Activated CD8-positive, alpha-beta memory T cell treated with anti-CD3 and anti-CD28 coated beads for 36 hours (primary cell): ENCODE data around the gene THRB. TPM values are rescaled to one million over a fixed set of nuclear protein-coding genes. Genes with fewer than 3 reads are reported as not detected.
"Not testable (repeated sequence)": the region's sequence is repeated elsewhere in the genome, so short reads cannot be mapped to it uniquely, and the experiment has no call there.

ENCODE experiments used
- CTCF ChIA-PET: fragments of 350-600 bp; sonication (Branson Sonifier 250); formaldehyde crosslinking; loops from one replicate; lab custom pipeline; 2021; ENCODE audit warnings: antibody characterized with exemption; lab: Charles Lee
- POLR2A ChIA-PET: fragments of 350-600 bp; sonication (Branson Sonifier 250); formaldehyde crosslinking; loops from one replicate; lab custom pipeline; 2021; ENCODE audit warnings: antibody characterized with exemption; lab: Charles Lee
- total RNA-seq, 2 experiments: library from RNA; stranded (reverse); gene quantifications; one replicate each; pipeline ENCODE4 v1.2.3, GENCODE V29; 2021

Gene THRB
- total RNA-seq, 2 experiments from 2014 or later = not detected

DNA sequence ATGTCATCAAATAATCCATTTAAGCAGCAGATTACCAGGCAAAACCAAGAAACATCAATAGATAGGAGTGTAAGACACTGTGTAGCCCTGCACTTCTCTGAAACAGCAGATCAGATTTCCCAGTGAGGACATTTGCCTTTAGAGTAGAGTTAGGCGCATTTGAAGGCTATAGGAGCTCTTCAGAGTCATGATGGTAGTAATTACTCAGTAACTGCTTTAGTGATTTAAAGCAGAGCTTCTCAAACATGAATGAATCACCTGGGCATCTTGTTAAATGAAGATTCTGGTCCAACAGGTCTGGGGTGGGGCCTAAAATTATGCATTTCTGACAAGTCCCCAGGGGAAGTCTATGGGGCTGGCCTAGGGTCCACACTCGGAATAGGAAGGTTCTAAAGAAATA is 36.9 kb downstream of the THRB start:
- CTCF ChIA-PET = no interaction called here
- POLR2A ChIA-PET = no interaction called here

- CTCF ChIA-PET = no interaction called here
- POLR2A ChIA-PET = no interaction called here
Measured at GRCh38 chr3:24454856-24455255, 39.8 kb downstream of the THRB start.

- ChIA-PET CTCF (no interaction called here), POLR2A (no interaction called here)
Measured at GRCh38 chr3:24454393-24454792, 40.3 kb downstream of the THRB start.

DNA sequence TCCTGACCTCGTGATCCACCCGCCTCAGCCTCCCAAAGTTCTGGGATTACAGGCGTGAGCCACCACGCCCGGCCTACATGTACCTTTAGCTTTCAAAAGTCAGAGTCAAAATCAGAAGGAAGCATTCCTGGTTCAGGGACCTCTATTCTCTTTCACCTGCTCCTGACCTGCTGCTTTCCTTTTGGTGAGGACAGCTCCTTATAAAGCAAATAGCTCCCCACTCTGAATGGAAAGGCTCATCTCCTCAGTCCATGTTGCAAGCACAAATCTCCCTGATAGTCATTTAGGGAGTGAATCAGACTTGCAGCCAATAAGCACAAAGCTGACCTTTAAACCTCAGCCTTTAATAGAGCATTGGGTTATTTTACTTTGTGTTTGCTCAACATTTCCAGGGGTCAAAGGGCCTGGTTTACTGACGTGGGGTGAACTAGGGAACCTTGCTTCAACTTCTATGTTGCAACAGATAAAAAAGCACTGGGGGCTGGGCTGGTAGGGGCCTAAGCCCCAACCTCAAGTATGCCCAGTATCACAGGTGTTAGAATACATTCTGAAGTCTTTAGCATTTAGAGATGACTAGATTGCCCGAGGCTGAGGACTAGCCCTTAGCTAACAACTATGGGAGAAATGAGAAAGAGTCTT is 43.1 kb downstream of the THRB start:
- ChIA-PET POLR2A (no interaction called here), CTCF (no interaction called here)

DNA sequence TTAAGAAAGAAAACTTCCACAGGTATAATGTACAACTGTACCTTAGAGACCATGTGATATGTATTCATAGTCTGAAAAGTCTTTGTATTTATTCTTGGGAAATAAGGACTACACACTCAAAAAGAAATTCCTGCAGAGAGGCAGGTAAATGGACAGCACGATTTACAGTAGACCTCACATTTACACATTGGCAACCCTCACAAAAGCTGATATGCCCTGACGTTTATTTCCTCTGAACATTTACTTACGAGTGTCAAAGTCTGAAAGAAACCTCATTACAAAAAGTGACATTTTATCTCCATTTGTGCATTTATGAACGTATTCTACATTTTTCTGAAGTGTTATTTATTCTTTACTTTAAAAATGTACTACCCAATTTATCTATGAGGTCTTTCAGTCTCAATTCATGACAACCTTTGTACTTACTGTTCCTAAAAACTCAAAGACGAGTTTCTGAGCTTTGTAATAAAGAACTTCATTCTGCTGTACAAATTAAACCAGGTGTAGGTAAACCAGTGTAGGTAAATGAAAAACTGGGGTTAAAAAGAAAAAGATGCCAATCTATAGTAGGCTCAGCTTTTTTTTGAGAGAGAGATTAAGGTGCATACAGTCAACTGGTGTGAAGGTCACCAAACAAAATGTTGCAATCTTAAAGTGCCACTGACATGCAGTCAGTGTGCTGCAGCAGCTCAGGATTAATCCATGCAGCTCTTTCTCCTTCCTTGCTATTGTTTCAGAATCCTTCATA is 44.3 kb downstream of the THRB start:
- ChIA-PET CTCF (no interaction called here), POLR2A (no interaction called here)

DNA sequence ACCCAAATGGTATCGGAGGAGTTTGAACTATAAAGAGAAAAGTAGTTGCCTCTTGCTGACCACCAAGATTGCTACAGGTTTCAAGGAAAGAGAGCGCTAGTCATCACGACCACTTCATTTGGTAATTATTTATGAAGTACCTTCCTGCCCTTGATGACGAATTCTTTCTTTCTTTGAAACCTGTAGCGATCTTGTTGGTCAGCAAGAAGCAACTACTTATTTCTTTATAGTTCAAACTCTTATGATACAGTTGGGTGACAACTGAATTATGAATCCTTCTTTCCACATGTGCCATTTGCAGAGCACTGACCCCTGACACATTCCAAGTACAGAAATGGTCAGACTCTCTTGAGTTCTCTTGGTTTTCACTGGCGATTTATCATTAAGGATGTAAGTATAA is 46.8 kb downstream of the THRB start:
- CTCF ChIA-PET = no interaction called here

GRCh38 chr3:24446032-24446431 is 48.6 kb downstream of the THRB start:
- POLR2A ChIA-PET = no interaction called here
- CTCF ChIA-PET = no interaction called here

More for the DNA sequence above, 46.8 kb downstream of the THRB start:
- POLR2A ChIA-PET = no interaction called here

GRCh38 chr3:24443476-24443875 is 51.2 kb downstream of the THRB start:
- CTCF ChIA-PET = no interaction called here
- POLR2A ChIA-PET = no interaction called here

DNA sequence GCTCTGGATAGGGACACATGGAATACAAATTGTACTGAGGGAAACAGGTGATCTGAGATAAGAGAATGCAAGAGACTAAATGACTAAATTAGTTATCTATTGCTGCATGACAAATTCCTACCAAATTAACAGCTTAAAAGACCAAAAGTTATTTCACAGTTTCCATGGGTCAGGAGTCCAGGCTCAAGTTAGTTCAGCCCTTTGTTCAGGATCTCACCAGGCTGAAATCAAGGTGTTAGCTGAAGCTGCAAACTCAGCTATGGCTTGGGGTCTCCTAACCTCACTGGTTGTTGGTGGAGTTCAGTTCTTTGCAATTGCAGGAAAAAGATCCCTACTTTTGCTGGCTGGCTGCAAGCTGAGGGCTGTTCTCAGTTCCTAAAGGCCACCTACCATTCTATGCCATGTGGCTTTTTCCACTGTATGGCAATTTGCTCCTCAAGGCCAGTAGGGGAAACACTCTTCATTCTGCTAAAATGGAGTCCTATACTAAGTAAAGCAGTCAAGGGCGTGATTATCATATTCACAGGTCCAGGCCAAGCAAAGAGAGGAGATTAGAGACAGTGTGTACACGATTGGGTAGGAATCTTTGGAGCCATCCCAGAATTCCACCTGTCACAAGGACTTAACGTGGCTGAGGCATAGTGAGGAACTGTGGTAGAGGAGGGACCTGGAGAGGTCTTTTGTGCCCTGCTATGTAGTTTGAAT is 53.7 kb downstream of the THRB start:
- ChIA-PET POLR2A (no interaction called here), CTCF (no interaction called here)

GRCh38 chr3:24439021-24439420 is 55.6 kb downstream of the THRB start:
- ChIA-PET POLR2A (no interaction called here), CTCF (no interaction called here)

- ChIA-PET CTCF (no interaction called here), POLR2A (no interaction called here)
Measured at GRCh38 chr3:24437326-24437725, 57.3 kb downstream of the THRB start.

DNA sequence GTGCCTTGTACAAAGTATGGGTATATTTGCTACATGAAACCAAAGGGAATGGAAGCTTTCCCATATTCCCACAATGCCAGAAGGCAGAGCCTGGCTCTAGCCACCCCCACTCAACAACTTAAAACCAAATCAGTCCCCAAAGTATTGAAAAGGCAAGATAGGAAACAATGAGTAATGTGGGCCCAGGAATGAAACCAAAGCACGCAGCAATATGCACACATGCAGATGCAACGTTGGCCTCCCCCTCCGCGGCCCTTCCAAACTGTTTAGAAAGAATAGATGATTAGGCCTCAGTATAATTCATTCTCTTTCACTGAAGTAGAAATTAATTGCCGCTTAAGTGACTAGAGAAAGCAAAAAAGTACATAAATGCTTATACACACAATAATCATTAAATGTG is 59.1 kb downstream of the THRB start:
- POLR2A ChIA-PET = no interaction called here
- CTCF ChIA-PET = no interaction called here

- CTCF ChIA-PET = no interaction called here
- POLR2A ChIA-PET = no interaction called here
Measured at GRCh38 chr3:24434651-24435050, 60.0 kb downstream of the THRB start.

GRCh38 chr3:24433838-24434591 is 60.6 kb downstream of the THRB start:
- ChIA-PET POLR2A (no interaction called here), CTCF (no interaction called here)

- POLR2A ChIA-PET = no interaction called here
- CTCF ChIA-PET = no interaction called here
Measured at GRCh38 chr3:24432989-24433388, 61.7 kb downstream of the THRB start.

- ChIA-PET CTCF (no interaction called here), POLR2A (no interaction called here)
Measured at GRCh38 chr3:24428481-24428880, 66.2 kb downstream of the THRB start.

GRCh38 chr3:24426896-24427295 is 67.8 kb downstream of the THRB start:
- POLR2A ChIA-PET = no interaction called here
- CTCF ChIA-PET = no interaction called here

DNA sequence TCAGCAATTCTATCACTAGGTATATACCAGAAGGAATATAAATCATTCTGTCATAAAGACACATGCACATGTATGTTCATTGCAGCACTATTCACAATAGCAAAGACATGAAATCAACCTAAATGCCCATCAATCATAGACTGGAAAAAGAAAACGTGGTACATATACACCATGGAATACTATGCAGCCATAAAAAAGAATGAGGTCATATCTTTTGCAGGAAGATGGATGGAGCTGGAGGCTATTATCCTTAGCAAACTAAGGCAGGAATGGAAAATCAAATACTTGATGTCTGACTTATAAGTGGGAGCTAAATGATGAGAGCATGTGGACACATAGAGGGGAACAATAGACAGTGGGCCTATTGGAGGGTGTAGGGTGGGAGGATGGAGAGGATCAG is 73.8 kb downstream of the THRB start:
- CTCF ChIA-PET, POLR2A ChIA-PET: not testable (repeated sequence)

DNA sequence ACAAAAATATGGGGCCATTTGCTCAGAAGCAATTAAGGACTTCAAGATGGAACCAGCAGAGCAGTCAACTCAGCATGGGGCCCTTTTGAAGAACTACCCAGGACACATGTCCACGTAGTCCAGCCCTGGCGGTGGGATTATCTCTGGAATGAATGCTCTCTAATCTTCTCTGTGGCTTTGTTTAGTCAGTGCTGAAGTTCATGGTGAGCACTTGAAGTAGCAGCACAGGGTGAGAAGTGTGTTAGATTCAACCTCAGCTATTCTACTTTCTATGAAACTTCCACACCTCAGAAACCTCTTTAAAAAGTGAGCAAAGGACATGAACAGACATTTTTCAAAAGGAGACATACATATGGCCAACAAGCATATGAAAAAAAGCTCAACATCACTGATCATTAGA is 74.4 kb downstream of the THRB start:
- ChIA-PET POLR2A (no interaction called here), CTCF (no interaction called here)
